T47D (cell line): Measurements from ENCODE around the gene DCST2.

Experiments
- DNase-seq, 2 experiments: peaks; one replicate each; pipeline versions ENCODE4 v3.0.0 to v3.0.0-alpha.2; 2011 to 2012; ENCODE audit warnings: low read depth in 1 of 2, low spot score in 1 of 2
- JUND ChIP-seq: IDR thresholded peaks from 2 replicates; pipeline ENCODE4 v1.6.1; 2012; ENCODE audit warnings: low read depth
- in situ Hi-C: cut with HindIII; loops from 2 replicates; pipeline ENCODE4 v1.10.0; 2016; ENCODE audit warnings: low sequenced_read_pairs, low pct_unique_long_range_greater_than_20kb

DCST2 gene

GRCh38 chr1:155006601-155007101, 26.9 kb downstream of the DCST2 start:
- DNase-seq = peak in 1 of 2 experiments; percentile 72
- TF ChIP-seq JUND = no peak
- in situ Hi-C loops = no loop called here

GRCh38 chr1:155005076-155006011, 28.2 kb downstream of the DCST2 start:
- in situ Hi-C loops = no loop called here
- no peak for TF ChIP-seq JUND
- peak in 1 of 2 experiments; percentile 58 for DNase-seq

GRCh38 chr1:155004352-155005075, 29.1 kb downstream of the DCST2 start:
- DNase-seq = no peak
- no peak for TF ChIP-seq JUND
- in situ Hi-C loops = no loop called here

GRCh38 chr1:155003766-155004351, 29.7 kb downstream of the DCST2 start:
- no peak for TF ChIP-seq JUND
- peak in 1 of 2 experiments; percentile 72 for DNase-seq
- in situ Hi-C loops = no loop called here

GRCh38 chr1:155003227-155003765, 30.3 kb downstream of the DCST2 start:
- in situ Hi-C loops = no loop called here
- DNase-seq = no peak
- no peak for TF ChIP-seq JUND

GRCh38 chr1:155002464-155003226, 30.9 kb downstream of the DCST2 start, which contains the start of gene ZBTB7B:
Gene ZBTB7B (plus strand): TSS chr1:155002802. CDS start chr1:155014661, 11,859 bp downstream.
- no peak for TF ChIP-seq JUND
- in situ Hi-C loops = no loop called here
- peak in 1 of 2 experiments; percentile 73 for DNase-seq

GRCh38 chr1:155001675-155002463, 31.7 kb downstream of the DCST2 start:
- no peak for TF ChIP-seq JUND
- in situ Hi-C loops = no loop called here
- DNase-seq = peak; percentile 97 to 100

GRCh38 chr1:155001425-155001674, 32.2 kb downstream of the DCST2 start:
- no peak for TF ChIP-seq JUND
- in situ Hi-C loops = no loop called here
- DNase-seq = no peak

- in situ Hi-C loops = no loop called here
- peak; percentile 87 to 100 for DNase-seq
- TF ChIP-seq JUND = no peak; the same call in none of the 2 replicates
Observed at GRCh38 chr1:155000726-155001424, 32.7 kb downstream of the DCST2 start.

GRCh38 chr1:155000411-155000725, 33.2 kb downstream of the DCST2 start:
- no peak for TF ChIP-seq JUND
- no peak for DNase-seq
- in situ Hi-C loops = no loop called here
